GM15510 (cell line): ENCODE measurements around the gene NPDC1.

Experiments
- POLR2A ChIP-seq: IDR thresholded peaks from 3 replicates; pipeline ENCODE4 v1.6.1; 2011; ENCODE audit warnings: borderline replicate concordance; ENCODE audit not compliant: insufficient read length; ENCODE audit errors: extremely low read depth

The NPDC1 gene

GRCh38 chr9:137009938-137010732, 35.8 kb downstream of the NPDC1 start:
- TF ChIP-seq POLR2A, result no peak

GRCh38 chr9:137009217-137009616, 36.8 kb downstream of the NPDC1 start:
- TF ChIP-seq POLR2A, result no peak

GRCh38 chr9:137008312-137008711, 37.7 kb downstream of the NPDC1 start:
- TF ChIP-seq POLR2A, result no peak

GRCh38 chr9:137007816-137008270, 38.1 kb downstream of the NPDC1 start:
- no peak for TF ChIP-seq POLR2A

- no peak for TF ChIP-seq POLR2A
Observed at GRCh38 chr9:137007108-137007815, 38.7 kb downstream of the NPDC1 start.

GRCh38 chr9:137006116-137007003, 39.6 kb downstream of the NPDC1 start:
- TF ChIP-seq POLR2A, result no peak

- TF ChIP-seq POLR2A, result no peak
Observed at GRCh38 chr9:137002646-137003041, 43.3 kb downstream of the NPDC1 start.

- TF ChIP-seq POLR2A, result no peak
Observed at GRCh38 chr9:137001857-137002645, 43.9 kb downstream of the NPDC1 start.

- TF ChIP-seq POLR2A, result no peak
Observed at GRCh38 chr9:137000177-137000930, 45.6 kb downstream of the NPDC1 start.

GRCh38 chr9:136997830-136998234, 48.1 kb downstream of the NPDC1 start:
- no peak for TF ChIP-seq POLR2A

- no peak for TF ChIP-seq POLR2A
Observed at GRCh38 chr9:136997371-136997770, 48.6 kb downstream of the NPDC1 start.

- no peak for TF ChIP-seq POLR2A
Observed at GRCh38 chr9:136996361-136997292, 49.4 kb downstream of the NPDC1 start, which contains the start of gene CLIC3. Gene CLIC3, minus strand, starts transcription at chr9:136996568. Its CDS starts 25 bp downstream, at chr9:136996543.
